OCI-LY3 (cell line): ENCODE results near the gene NARS2.

Experiments used
- H2AFZ ChIP-seq: fragments of 200-600, 300-600 bp; shearing (Covaris generic); 2 replicates; pipeline ENCODE4 v1.6.0; 2014; ENCODE audit warnings: antibody characterized with exemption, low read depth, low read length
- H3K27ac ChIP-seq: fragments of 200-600, 300-600 bp; sonication (generic); 2 replicates; pipeline ENCODE4 v1.5.1; 2014; ENCODE audit warnings: mild to moderate bottlenecking, low read length, moderate library complexity, mixed read lengths
- H3K27me3 ChIP-seq: fragments of 200-600, 300-600 bp; sonication (generic); 2 replicates; pipeline ENCODE4 v1.6.1; 2014; ENCODE audit warnings: low read depth, low read length, mixed read lengths
- H3K36me3 ChIP-seq: fragments of 200-600, 300-600 bp; sonication (generic); replicated peaks from 2 replicates; pipeline ENCODE3; 2014; ENCODE audit warnings: low read depth, low read length, mixed read lengths
- H3K4me1 ChIP-seq: fragments of 300-600, 200-600 bp; sonication (generic); 2 replicates; pipeline ENCODE4 v1.6.1; 2014; ENCODE audit warnings: low read length, mixed read lengths
- H3K4me2 ChIP-seq: fragments of 200-600, 300-600 bp; sonication (generic); 2 replicates; pipeline ENCODE4 v1.6.1; 2014; ENCODE audit warnings: low read length, mixed read lengths
- H3K4me3 ChIP-seq: fragments of 300-600, 200-600 bp; sonication (generic); 2 replicates; pipeline ENCODE4 v1.5.1; 2014; ENCODE audit warnings: antibody characterized with exemption, mild to moderate bottlenecking, low read length, moderate library complexity
- H3K79me2 ChIP-seq: fragments of 300-600, 200-600 bp; shearing (Covaris generic); 2 replicates; pipeline ENCODE4 v1.6.1; 2014; ENCODE audit warnings: mild to moderate bottlenecking, low read length, mixed read lengths
- H3K9ac ChIP-seq: fragments of 300-600, 200-600 bp; shearing (Covaris generic); 2 replicates; pipeline ENCODE4 v1.6.0; 2014; ENCODE audit warnings: mild to moderate bottlenecking, low read length, moderate library complexity
- H3K9me3 ChIP-seq: fragments of 200-600, 300-600 bp; shearing (Covaris generic); 2 replicates; pipeline ENCODE4 v1.6.1; 2014; ENCODE audit warnings: low read length, mixed read lengths; ENCODE audit not compliant: insufficient read depth
- H4K20me1 ChIP-seq: fragments of 200-600, 300-600 bp; sonication (generic); 2 replicates; pipeline ENCODE4 v1.6.1; 2016; ENCODE audit warnings: low read length, mixed read lengths; ENCODE audit not compliant: insufficient read depth
- CTCF ChIP-seq: fragments of 200-600, 300-600 bp; sonication (generic); IDR thresholded peaks from 2 replicates; pipeline ENCODE4 v1.5.1; 2014; ENCODE audit warnings: antibody characterized with exemption, low read length, low read depth
- EZH2phosphoT487 ChIP-seq: fragments of 200-600 bp; shearing (Covaris generic); IDR thresholded peaks from 2 replicates; pipeline ENCODE4 v1.6.1; 2018; ENCODE audit warnings: antibody characterized with exemption, mixed run types, low read depth

NARS2 gene

GRCh38 chr11:78386215-78386941, 188.3 kb downstream of the NARS2 start:
- H3K27me3 ChIP-seq: no peaks in the 10 kb centered on the region
- H3K9me3 ChIP-seq: no peaks in the 10 kb centered on the region
- H3K79me2 ChIP-seq: no peaks in the 10 kb centered on the region; the same call in 1 of the 2 replicates
- TF ChIP-seq CTCF (no peak), EZH2phosphoT487 (no peak)
- no peak overlapping the region for H3K27ac ChIP-seq
- no peaks in the 10 kb centered on the region for H3K4me1 ChIP-seq
- H4K20me1 ChIP-seq: peaks cover 2% of the 10 kb centered on the region; the same call in 1 of the 2 replicates
- H3K4me2 ChIP-seq: no peak overlapping the region
- H3K4me3 ChIP-seq: no peak overlapping the region
- H3K9ac ChIP-seq: no peak overlapping the region
- peaks cover 6% of the 10 kb centered on the region for H3K36me3 ChIP-seq
- no peak overlapping the region for H2AFZ ChIP-seq
